Right hindlimb (tissue), 1 donor: Measurements from ENCODE around the gene CCSER2.
"Not testable (repeated sequence)": the region's sequence is repeated elsewhere in the genome, so short reads cannot be mapped to it uniquely, and the experiment has no call there.

Experiments
- DNase-seq: peaks from one replicate; pipeline ENCODE4 v3.0.0-alpha.2; 2018

Gene CCSER2

GRCh38 chr10:84398696-84399095, 70.3 kb downstream of the CCSER2 start:
- DNase-seq = no peak

- DNase-seq = no peak
These were observed 73.6 kb downstream of the CCSER2 start for GRCh38 chr10:84401854-84402611.

GRCh38 chr10:84404783-84405182, 76.4 kb downstream of the CCSER2 start:
- no peak for DNase-seq

- no peak for DNase-seq
These were observed 77.3 kb downstream of the CCSER2 start for GRCh38 chr10:84405662-84406061.

GRCh38 chr10:84406561-84406960, 78.2 kb downstream of the CCSER2 start:
- peak; percentile 56 for DNase-seq

- no peak for DNase-seq
These were observed 79.1 kb downstream of the CCSER2 start for GRCh38 chr10:84407388-84408049.

GRCh38 chr10:84412482-84412881, 84.1 kb downstream of the CCSER2 start:
- no peak for DNase-seq

- not testable (repeated sequence) for DNase-seq
These were observed 85.7 kb downstream of the CCSER2 start for GRCh38 chr10:84414110-84414509.

GRCh38 chr10:84415539-84416244, 87.3 kb downstream of the CCSER2 start:
- DNase-seq = no peak

- DNase-seq = no peak
These were observed 87.8 kb downstream of the CCSER2 start for GRCh38 chr10:84416245-84416555.

- no peak for DNase-seq
These were observed 95.3 kb downstream of the CCSER2 start for GRCh38 chr10:84423719-84424118.

- peak; percentile 88 for DNase-seq
These were observed 96.4 kb downstream of the CCSER2 start for GRCh38 chr10:84424731-84425167.

- no peak for DNase-seq
These were observed 99.7 kb downstream of the CCSER2 start for GRCh38 chr10:84427903-84428650.

- DNase-seq = no peak
These were observed 100.3 kb downstream of the CCSER2 start for GRCh38 chr10:84428711-84429110.

GRCh38 chr10:84429926-84430520, 101.6 kb downstream of the CCSER2 start:
- DNase-seq = no peak

GRCh38 chr10:84432891-84433290, 104.5 kb downstream of the CCSER2 start:
- DNase-seq = no peak

- no peak for DNase-seq
These were observed 112.4 kb downstream of the CCSER2 start for GRCh38 chr10:84440781-84441180.

- no peak for DNase-seq
These were observed 119.5 kb downstream of the CCSER2 start for GRCh38 chr10:84447701-84448400.

GRCh38 chr10:84449351-84449750, 121.0 kb downstream of the CCSER2 start:
- not testable (repeated sequence) for DNase-seq

- no peak for DNase-seq
These were observed 123.6 kb downstream of the CCSER2 start for GRCh38 chr10:84452003-84452402.

GRCh38 chr10:84453303-84453702, 124.9 kb downstream of the CCSER2 start:
- no peak for DNase-seq

- DNase-seq = no peak
These were observed 127.7 kb downstream of the CCSER2 start for GRCh38 chr10:84456126-84456525.
